Stimulated activated CD8-positive, alpha-beta memory T cell treated with anti-CD3 and anti-CD28 coated beads, Interleukin-4, amount 100 ng/mL, for 24 hours (primary cell): ENCODE data around the gene SLC51B.
"Not testable (repeated sequence)": the region's sequence is repeated elsewhere in the genome, so short reads cannot be mapped to it uniquely, and the experiment has no call there.

Experiments used
- DNase-seq: peaks from one replicate; pipeline ENCODE4 v3.0.0-alpha.2; 2020; ENCODE audit warnings: low read depth

The SLC51B gene

GRCh38 chr15:65044724-65045481, at the start of gene SLC51B:
SLC51B (plus strand) TSS chr15:65045387; CDS start chr15:65050005, 4,618 bp downstream.
- no peak for DNase-seq

DNA sequence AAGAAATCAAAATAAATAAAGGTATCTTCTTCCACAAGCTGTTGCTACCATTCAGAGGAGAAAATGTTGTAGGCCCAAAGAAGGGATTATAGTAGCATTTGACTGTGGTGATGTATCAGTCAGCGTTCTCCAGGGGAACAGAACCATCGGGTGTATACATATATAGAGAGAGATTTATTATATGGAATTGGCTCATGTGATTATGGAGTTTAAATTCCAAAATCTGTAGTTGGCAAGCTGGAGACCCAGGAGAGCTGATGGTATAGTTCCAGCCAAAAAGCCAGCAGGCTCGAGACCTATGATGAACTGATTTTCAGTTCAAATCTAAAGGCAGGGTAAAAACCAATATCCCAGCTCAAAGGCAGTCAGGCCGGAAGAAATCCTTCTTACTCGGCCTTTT, 48.1 kb upstream of the SLC51B start:
- no peak for DNase-seq

DNA sequence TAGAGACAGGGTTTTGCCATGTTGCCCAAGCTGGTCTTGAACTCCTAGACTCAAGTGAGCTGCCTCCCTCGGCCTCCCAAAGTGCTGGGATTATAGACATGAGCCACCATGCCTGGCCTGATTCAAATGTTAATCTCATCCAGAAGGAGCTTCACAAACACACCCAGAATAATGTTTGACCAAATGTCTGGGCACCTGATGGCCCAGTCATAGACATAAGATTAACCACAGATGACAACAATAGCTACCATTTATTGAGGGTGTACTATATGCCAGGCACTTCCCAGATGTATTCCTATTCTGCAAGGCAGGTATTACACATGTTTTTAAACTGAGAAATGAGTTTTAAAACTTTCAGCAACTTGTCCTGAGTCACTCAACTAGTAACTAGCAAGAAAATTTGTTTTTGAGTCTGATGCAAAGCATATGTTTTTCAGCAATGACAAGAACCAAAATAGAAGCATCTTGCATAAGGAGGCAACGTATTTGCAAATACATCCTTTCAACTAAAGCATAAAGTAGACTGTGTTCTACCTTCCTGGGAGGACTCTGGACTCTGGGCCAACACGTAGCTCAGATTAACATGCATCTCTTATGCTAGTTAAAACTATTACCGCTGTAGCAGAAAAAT, 47.3 kb upstream of the SLC51B start:
- DNase-seq = no peak

DNA sequence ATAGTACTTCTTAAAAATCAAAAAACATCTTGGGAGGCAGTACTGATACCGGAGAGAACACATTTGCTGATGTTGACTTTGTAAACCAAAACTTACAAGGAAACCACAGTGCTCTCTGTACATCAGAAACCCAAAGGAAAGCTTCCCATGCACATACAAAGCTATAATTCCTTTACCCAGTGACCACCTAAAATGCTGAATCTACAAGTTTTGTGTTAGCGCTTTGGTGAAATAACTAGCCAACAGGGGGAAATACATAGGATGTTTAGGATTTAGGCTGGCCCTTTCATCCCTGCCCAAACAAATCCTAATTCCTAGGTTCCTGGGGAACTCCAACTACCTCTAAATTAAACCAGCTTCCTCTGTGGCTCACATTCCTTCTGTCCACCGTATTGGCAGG, 40.2 kb upstream of the SLC51B start:
- DNase-seq = no peak

DNA sequence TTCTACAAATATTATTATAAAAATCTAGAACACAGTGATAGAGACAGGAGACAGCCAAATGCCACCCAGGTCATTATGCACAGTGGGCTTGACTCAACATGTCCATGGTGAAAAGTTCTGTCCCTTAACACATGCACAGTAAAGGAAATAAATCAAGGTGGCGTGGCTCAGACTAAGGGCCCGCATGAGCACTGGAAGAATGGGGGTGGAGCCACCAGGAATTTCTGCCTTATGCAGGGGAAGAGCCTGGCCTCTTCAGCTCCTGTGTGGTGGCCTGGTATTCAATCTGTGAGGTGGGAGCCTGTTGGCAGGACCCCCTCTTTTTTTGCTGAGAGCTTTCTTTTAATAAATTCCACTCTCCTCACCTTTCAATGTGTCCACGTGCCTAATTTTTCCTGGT, 38.3 kb upstream of the SLC51B start:
- DNase-seq = no peak

DNA sequence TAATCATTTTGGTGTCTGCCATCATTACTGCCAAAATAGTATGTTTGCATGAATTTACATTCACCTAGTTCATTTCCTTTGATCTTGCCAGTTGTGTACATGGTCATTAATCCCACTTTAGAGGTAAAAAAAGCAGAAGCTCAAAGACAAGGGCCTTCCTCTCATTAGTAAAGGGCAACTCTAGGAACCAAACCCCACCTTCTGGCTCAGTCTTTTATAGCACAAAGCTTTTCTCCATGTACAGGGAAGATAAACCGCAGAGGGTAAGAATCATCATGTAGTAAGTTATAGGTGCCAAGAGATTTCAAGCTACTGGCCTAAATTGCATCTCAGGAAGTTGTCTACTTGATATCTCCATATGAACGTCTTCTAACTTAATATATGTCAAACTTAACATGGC, 36.2 kb upstream of the SLC51B start:
- no peak for DNase-seq

DNA sequence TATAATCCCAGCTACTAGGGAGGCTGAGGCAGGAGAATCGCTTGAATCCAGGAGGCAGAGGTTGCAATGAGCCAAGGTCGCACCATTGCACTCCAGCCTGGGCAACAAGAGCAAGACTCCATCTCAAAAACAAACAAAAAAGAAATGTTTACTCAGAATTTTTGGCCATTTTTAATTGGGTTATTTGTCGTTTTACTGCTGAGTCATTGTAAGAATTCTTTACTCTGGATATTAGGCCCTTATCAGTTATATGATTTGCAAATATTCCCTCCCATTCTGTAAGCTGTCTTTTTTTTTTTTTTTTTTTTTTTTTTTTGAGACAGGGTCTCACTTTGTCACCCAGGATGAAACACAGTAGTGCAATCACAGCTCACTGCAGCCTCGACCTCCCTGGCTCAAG, 34.0 kb upstream of the SLC51B start:
- DNase-seq = not testable (repeated sequence)

GRCh38 chr15:65020419-65020818, 24.8 kb upstream of the SLC51B start:
- no peak for DNase-seq

DNA sequence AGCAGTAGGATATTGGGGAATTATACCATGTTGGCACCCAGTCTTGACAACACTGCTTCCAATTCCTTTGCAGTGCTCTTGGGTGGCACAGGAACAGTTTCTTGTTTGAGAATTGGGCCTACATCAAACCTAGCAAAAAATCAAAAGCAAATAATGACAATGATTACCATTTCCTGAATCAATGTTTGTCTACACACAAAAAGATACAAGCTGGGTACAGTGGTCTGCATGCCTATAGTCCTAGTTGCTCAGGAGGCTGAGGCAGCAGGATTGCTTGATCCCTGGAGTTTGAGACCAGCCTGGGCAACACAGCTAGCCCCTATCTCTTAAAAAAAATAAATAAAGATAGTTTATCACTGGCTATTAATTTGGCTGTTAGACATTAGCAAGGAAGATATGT, 23.7 kb upstream of the SLC51B start:
- DNase-seq = no peak

DNA sequence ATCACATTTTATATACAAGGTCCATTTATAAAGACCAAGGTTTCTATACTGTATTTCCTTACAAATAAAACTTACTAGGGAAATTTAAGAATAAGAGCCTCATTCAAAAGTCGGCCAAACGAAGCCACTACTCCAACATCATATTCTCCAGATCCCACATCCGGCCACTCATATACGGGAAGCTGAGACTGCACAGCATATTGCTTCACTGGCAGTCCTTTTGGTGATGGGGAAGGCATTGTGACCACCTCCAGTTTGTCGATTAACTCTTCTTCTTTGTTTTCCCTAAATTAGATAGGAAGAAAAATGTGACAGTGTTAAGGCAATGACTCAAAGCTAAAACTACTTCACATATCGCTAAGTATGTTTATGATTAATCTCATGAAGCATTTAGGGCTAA, 18.4 kb upstream of the SLC51B start:
- no peak for DNase-seq

GRCh38 chr15:65027593-65027992, 17.6 kb upstream of the SLC51B start:
- DNase-seq = no peak

- DNase-seq = no peak
These were observed 16.8 kb upstream of the SLC51B start for GRCh38 chr15:65028338-65028737.

DNA sequence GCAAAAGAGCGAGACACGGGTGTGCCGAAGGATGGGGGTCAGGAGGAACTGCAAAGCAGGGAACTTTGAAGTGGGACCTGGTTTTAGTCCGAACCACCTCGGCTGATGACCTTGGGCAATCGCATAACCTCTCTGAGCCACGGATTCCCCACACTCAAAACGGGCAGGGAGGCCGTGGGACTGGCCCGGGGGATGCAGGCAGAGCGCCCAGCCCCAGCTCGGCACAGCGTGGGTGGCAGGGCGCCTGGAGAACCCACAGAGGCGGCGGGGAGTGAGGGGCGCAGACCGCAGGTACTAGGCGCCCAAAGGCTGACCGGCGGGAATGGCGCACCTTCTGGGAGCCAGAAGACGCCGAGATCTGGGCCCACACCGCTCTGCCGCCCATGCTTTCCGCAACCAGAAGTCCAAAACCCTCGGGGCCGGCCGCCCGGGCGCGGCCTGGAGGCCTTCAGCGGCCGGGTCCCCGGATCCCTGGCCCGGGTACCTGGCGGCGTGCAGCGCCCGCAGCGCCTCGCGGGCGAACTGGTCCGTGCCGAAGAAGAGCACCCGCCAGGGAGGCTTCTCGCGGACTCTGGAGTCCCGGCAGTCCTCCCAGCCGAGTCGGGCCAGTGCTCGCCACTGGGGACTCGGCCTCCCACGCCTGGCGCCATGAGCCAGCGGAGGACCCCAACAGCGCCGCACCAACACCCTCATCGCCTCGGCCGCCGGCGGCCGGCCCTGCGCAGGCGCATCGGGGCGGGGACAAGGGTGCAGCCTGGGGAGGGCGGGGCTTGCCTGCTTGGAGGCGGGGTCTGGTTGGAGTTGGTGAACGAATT, 16.1 kb upstream of the SLC51B start, which contains the start of gene MTFMT:
Gene MTFMT, minus strand, starts transcription at position 719 of the 815 bp plus-strand sequence. Its CDS starts 26 bp downstream, at position 693.
- DNase-seq = peak; percentile 97

- DNase-seq = no peak
These were observed 15.4 kb upstream of the SLC51B start for GRCh38 chr15:65029736-65030208.

- DNase-seq = peak; percentile 22
These were observed 12.2 kb upstream of the SLC51B start for GRCh38 chr15:65032801-65033537.

DNA sequence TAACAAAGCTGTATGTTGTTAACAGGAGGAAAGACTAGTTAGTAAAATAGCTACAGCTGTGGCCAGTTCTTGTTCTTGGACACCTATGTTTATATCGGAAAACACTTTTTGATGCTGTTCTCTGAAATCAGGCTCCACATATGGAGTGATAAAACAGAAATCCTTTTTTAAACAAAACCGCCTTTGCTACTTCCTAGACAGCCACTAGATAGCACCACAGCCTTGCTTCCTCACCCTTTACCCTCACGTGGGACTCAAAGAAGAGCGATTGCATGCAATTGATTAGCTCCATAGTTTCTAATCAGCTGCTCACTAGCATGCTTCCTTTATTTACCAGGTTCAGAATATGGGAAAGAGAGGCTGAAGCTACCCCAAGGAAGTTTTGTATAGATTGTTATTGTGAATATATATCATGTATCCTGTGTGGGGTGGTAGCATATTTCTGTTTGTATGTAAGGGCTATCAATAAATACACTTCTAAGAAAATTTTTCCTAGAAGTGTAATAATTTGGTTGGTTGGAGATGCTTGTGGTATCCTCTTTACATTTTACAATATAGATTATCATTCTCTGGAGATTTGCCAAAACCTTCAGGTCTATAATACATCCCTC, 11.4 kb upstream of the SLC51B start:
- DNase-seq = no peak

GRCh38 chr15:65034719-65035118, 10.5 kb upstream of the SLC51B start:
- no peak for DNase-seq

DNA sequence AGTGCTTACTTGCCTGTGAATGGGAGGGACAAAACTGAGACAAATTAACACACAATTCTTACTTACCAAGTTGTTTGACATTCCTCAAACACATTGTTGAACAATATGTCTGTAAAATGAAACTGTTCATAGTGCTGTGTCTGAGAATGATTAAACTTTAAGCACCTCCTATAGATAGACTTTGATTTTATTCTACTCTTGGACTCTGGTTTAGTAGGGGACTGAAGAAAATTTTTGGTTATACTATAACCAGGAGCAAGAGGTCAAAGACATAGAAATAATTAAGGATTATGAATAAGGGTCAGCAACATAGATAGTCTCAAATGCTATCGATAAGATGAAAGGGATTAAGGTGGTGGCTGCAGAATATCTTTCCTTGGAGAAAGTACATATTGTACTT, 7.9 kb upstream of the SLC51B start:
- DNase-seq = no peak

DNA sequence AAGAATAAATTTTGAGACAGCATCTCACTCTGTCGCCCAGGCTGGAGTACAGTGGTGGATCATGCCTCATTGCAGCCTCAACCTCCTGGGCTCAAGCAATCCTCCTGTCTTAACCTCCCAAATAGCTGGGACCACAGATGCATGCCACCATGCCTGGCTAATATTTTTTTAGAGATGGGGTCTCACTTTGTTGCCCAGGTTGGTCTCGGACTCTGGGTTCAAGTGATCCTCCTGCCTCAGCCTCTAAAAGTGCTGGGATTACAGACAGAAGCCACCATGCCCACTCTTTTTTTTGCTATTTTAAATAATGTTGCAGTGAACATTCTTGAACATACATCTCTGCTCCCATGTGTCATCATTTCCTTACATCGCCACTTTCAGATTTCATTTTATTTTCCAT, 6.8 kb upstream of the SLC51B start:
- no peak for DNase-seq

GRCh38 chr15:65038836-65039235, 6.4 kb upstream of the SLC51B start:
- no peak for DNase-seq

DNA sequence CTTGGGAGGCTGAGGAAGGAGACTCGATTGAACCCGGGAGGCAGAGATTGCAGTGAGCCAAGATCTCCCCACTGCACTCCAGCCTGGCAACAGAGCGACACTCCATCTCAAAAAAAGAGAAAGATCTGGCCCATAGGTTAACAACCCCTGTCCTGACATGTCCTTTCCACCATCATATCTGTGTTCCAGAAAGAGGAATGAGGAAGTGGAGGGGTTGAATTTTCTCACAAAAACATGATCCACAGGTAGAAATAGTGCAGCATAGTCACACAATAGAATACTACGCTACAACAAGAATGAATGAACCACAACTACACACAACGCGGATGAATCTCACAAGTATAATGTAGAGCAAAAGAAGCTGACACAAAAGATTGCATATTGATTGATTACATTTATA, 4.7 kb upstream of the SLC51B start:
- no peak for DNase-seq

GRCh38 chr15:65041787-65042186, 3.4 kb upstream of the SLC51B start:
- DNase-seq = no peak
